Tibial nerve (tissue), 3 donors: ENCODE measurements around the gene LCMT1.

ENCODE experiments used
- POLR2A ChIP-seq, 2 donors: fragments of 450-650 bp; IDR thresholded peaks; one replicate each; pipeline ENCODE4 v1.6.1; 2017; ENCODE audit warnings: antibody characterized with exemption in 2 of 2, mild to moderate bottlenecking in 2 of 2, moderate library complexity in 2 of 2
- TF ChIP-seq, protein P1 (sequence below), 5 experiments: fragments of 200-600 bp in 3 of 5; fragments of 450-650 bp in 2 of 5; sonication (generic) in 3 of 5; IDR thresholded peaks; one replicate each; pipeline ENCODE4 v1.5.1; 2016 to 2019; ENCODE audit warnings: antibody characterized with exemption in 5 of 5, mild to moderate bottlenecking in 3 of 5, moderate library complexity in 2 of 5

DNA sequence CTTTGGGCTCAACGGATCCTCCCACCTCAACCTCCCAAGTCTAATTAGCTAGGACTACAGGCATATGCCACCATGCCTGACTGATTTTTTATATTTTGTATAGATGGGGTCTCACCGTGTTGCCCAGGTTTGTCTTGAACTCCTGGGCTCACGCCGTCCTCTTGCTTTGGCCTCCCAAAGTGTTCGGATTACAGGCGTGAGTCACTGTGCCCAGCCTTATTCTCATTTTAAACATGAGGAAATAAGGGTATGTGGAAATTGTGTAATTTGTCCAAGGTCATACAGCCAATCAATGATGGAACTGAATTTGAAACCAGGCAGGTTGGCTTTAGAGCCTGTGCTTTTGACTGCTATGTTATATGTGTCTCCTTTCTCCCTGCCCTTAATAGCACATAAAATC lies 77.8 kb downstream of the LCMT1 start:
- TF ChIP-seq, protein P1, sequence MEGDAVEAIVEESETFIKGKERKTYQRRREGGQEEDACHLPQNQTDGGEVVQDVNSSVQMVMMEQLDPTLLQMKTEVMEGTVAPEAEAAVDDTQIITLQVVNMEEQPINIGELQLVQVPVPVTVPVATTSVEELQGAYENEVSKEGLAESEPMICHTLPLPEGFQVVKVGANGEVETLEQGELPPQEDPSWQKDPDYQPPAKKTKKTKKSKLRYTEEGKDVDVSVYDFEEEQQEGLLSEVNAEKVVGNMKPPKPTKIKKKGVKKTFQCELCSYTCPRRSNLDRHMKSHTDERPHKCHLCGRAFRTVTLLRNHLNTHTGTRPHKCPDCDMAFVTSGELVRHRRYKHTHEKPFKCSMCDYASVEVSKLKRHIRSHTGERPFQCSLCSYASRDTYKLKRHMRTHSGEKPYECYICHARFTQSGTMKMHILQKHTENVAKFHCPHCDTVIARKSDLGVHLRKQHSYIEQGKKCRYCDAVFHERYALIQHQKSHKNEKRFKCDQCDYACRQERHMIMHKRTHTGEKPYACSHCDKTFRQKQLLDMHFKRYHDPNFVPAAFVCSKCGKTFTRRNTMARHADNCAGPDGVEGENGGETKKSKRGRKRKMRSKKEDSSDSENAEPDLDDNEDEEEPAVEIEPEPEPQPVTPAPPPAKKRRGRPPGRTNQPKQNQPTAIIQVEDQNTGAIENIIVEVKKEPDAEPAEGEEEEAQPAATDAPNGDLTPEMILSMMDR (IDR thresholded peaks at IDR 0.05): no peak
- no peak for TF ChIP-seq POLR2A (IDR thresholded peaks at IDR 0.05)
